Right renal cortex interstitium (tissue), 3 donors: Measurements from ENCODE around the gene MPV17L. TPM values are rescaled to one million over a fixed set of nuclear protein-coding genes. Genes with fewer than 3 reads are reported as not detected.
"Not testable (repeated sequence)": the region's sequence is repeated elsewhere in the genome, so short reads cannot be mapped to it uniquely, and the experiment has no call there.

ENCODE experiments used
- DNase-seq, 3 donors: peaks; one replicate each; pipeline ENCODE4 v3.0.0-alpha.2; 2013; ENCODE audit warnings: low read depth in 3 of 3, low spot score in 2 of 3
- polyA plus RNA-seq, 3 donors: library from polyadenylated mRNA; unstranded; fragments of 120-200 nt; gene quantifications; one replicate each; pipeline ENCODE4 v1.2.1, GENCODE V29; 2013; ENCODE audit not compliant: insufficient read length in 3 of 3

Gene MPV17L
- polyA plus RNA-seq, 3 donors, result 6.8 to 8.8 (median 8.7) TPM

- DNase-seq, result no peak
Measured at GRCh38 chr16:15450624-15451023, 55.1 kb downstream of the MPV17L start.

GRCh38 chr16:15451098-15451731 lies 55.7 kb downstream of the MPV17L start:
- DNase-seq, result no peak

- no peak for DNase-seq
Measured at GRCh38 chr16:15452246-15452855, 56.8 kb downstream of the MPV17L start.

- DNase-seq, result not testable (repeated sequence)
Measured at GRCh38 chr16:15453296-15453695, 57.7 kb downstream of the MPV17L start.

GRCh38 chr16:15454933-15455332 lies 59.4 kb downstream of the MPV17L start:
- not testable (repeated sequence) for DNase-seq

- DNase-seq, result no peak
Measured at GRCh38 chr16:15457400-15457799, 61.8 kb downstream of the MPV17L start.

- DNase-seq, result no peak
Measured at GRCh38 chr16:15457958-15458357, 62.4 kb downstream of the MPV17L start.

- no peak for DNase-seq
Measured at GRCh38 chr16:15459791-15460190, 64.2 kb downstream of the MPV17L start.

- no peak for DNase-seq
Measured at GRCh38 chr16:15460601-15461000, 65.0 kb downstream of the MPV17L start.

- no peak for DNase-seq
Measured at GRCh38 chr16:15461376-15461775, 65.8 kb downstream of the MPV17L start.

Other genes with a start within 250 kb of the MPV17L start
- gene NPIPA5, start 17.5 kb upstream of the MPV17L start, polyA plus RNA-seq, result 10 to 100 TPM in 1 of 3 donors, under 1 TPM in 2; 0.78 to 33.8 (median 0.87) TPM
- 10 to 100 TPM; 44.0 to 49.7 (median 45.6) TPM for gene BMERB1, start 38.8 kb downstream of the MPV17L start, polyA plus RNA-seq
- gene MARF1, start 247.4 kb downstream of the MPV17L start, polyA plus RNA-seq, result 10 to 100 TPM; 49.4 to 53.4 (median 50.5) TPM